Thymus (tissue), 11 donors: ENCODE measurements around the gene PRCP. TPM values are rescaled to one million over a fixed set of nuclear protein-coding genes. Genes with fewer than 3 reads are reported as not detected.

Source experiments
- DNase-seq, 9 donors: peaks; one replicate each; pipeline ENCODE4 v3.0.0-alpha.2; 2013; ENCODE audit warnings: low spot score in 9 of 9, low read depth in 6 of 9, missing footprints in 1 of 9
- H3K27ac ChIP-seq, 2 donors: one replicate each; pipeline ENCODE4 v1.5.1; 2013; ENCODE audit warnings: control low read depth in 1 of 2, low read depth in 1 of 2, low read length in 1 of 2, mild to moderate bottlenecking in 1 of 2, moderate library complexity in 1 of 2
- H3K27me3 ChIP-seq, 2 donors: one replicate each; pipeline ENCODE4 v1.5.1; 2013; ENCODE audit warnings: low read length in 1 of 2; ENCODE audit not compliant: control insufficient read depth in 2 of 2, insufficient read depth in 1 of 2
- H3K36me3 ChIP-seq, 2 donors: one replicate each; pipeline ENCODE4 v1.5.1; 2013; ENCODE audit warnings: low read length in 1 of 2, mild to moderate bottlenecking in 1 of 2, moderate library complexity in 1 of 2; ENCODE audit not compliant: control insufficient read depth in 2 of 2, insufficient read depth in 2 of 2
- H3K4me1 ChIP-seq, 2 donors: one replicate each; pipeline ENCODE4 v1.5.1; 2013; ENCODE audit warnings: low read length in 2 of 2; ENCODE audit not compliant: control insufficient read depth in 2 of 2, insufficient read depth in 2 of 2
- H3K4me3 ChIP-seq, 2 donors: one replicate each; pipeline ENCODE4 v1.5.1; 2013; ENCODE audit warnings: low read length in 2 of 2, control low read depth in 1 of 2, mild to moderate bottlenecking in 1 of 2
- H3K9me3 ChIP-seq, 2 donors: one replicate each; pipeline ENCODE4 v1.5.1; 2013; ENCODE audit warnings: low read length in 1 of 2, mild to moderate bottlenecking in 1 of 2; ENCODE audit not compliant: control insufficient read depth in 2 of 2, insufficient read depth in 1 of 2
- WGBS: extraction: QIAGEN DNeasy Blood & Tissue Kit; methylation state at CpG from one replicate; pipeline ENCODE4 v1.1.7; 2013; 5-methylcytosine and 5-hydroxymethylcytosine counted together
- polyA plus RNA-seq: library from polyadenylated mRNA; stranded (reverse); fragments of 200-250 nt; gene quantifications from one replicate; pipeline ENCODE4 v1.2.3, GENCODE V29; 2013
- total RNA-seq: library from RNA; stranded (reverse); fragments of 120-200 nt; gene quantifications from one replicate; pipeline ENCODE4 v1.2.4, GENCODE V29; 2013
- donor health status: healthy.

The PRCP gene
- total and polyA plus RNA-seq, 2 donors, result 38.4 to 51.7 TPM

DNA sequence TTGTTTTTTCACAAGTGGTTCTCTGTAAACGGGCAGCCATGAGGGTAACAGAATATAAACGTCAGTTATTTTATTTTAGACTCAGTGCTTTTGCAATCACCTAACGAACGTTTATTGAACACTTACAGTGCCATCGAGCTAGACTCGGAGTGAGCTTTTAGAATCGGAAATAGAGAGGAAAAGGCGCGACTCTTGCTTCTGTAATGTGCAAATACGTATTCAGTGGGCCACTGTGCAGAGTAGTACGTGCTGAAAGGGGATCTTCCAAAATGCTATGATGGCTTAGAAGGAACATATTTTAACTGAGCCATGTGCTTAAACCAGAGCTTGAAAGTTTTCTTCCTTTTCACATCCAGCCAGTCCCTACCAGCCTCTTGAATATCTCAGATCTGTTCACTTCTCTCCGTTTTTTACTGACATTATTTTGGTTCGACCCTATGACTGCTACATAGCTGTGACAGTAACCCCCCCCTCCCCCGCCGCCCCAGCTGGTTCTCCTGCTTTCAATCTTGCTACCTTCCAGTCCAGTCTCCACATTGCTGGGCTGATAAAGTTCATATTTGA, 1.8 kb upstream of the PRCP start:
- no peaks in the 10 kb centered on the region for H3K27me3 ChIP-seq
- H3K27ac ChIP-seq, result peak overlapping the region in 1 of 2 donors; percentile 1
- H3K9me3 ChIP-seq, result no peaks in the 10 kb centered on the region
- peak overlapping the region; percentile 59 to 74 for H3K4me3 ChIP-seq
- H3K4me1 ChIP-seq, result peaks cover 15 to 22% of the 10 kb centered on the region in 2 donors
- no peaks in the 10 kb centered on the region for H3K36me3 ChIP-seq
- DNase-seq, result no peak
- 3% methylated on average over 15 of the region's 15 CpGs for WGBS

DNA sequence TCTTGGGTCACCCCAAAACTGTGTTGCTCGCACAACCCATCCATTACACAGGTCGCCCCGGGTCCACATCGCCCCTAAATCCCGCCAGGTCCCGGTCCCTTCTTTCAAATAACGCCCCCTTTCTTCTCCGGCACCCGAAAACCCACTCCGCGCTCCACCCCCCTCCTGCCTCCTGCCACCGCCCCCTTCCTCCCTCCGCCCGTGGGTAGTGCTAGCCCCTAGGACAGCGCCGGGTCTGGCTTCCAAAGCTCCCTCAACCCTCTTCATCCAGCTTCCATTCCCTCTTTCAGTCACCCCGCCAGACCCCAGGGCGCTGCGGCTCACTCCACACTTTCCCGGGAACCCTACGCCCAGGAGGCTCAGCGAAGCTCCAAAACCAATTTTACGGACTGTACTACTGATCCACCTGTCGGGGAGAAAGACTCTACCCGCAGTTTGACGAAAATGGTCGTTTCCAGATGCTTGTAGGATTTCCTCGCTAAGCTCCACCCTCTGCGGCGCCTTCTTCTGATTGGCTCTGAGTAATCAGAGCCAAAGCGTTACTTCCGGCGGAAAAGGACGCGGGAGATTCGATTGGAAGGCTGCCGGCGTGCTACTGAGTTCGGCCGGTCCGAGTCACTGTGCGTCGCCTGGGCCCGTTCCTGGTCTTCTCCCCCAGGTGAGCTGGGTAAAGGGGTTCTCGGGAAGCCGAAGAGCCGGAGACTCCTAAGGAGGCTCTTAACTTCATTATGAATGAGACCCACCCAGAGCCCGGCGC, 1.1 kb upstream of the PRCP start, which contains the start of gene DDIAS:
Gene DDIAS (plus strand): TSS at position 572 of the 757 bp plus-strand sequence. CDS start 13,003 bp downstream, outside the sequence.
- Histone ChIP-seq H3K9me3 (no peaks in the 10 kb centered on the region), H3K4me3 (peak within 1 kb of the TSS; percentile 59 to 74), H3K27ac (peak within 1 kb of the TSS; percentile 95 to 96), H3K36me3 (no peaks in the 10 kb centered on the region), H3K4me1 (peaks cover 15 to 22% of the 10 kb centered on the region in 2 donors), H3K27me3 (no peaks in the 10 kb centered on the region)
- under 1% methylated on average over 49 of the region's 49 CpGs for WGBS
- peak; percentile 93 to 99 (median 97) for DNase-seq

DNA sequence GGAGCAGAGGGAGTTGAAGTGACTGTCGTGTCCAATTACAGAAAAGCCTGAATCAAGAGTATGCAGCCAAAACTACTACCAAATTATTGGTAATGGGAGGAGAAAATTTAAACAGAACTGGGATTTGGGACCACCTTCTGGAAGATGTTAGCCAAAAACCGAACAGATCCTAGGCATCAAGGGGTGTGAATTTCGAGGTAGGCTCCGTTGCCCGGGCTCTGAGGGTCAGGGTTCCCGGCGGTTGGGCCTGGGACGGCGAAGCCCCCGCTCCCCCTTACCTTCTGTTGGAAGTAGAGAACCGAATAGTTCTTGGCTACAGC, 313 bp downstream of the PRCP start:
- Histone ChIP-seq H3K36me3 (no peaks in the 10 kb centered on the region), H3K9me3 (no peaks in the 10 kb centered on the region), H3K27me3 (no peaks in the 10 kb centered on the region), H3K4me3 (peak overlapping the region; percentile 59 to 74), H3K4me1 (peaks cover 15 to 22% of the 10 kb centered on the region in 2 donors), H3K27ac (peak overlapping the region; percentile 70 to 96)
- DNase-seq, result no peak
- WGBS, result 4% methylated on average over 11 of the region's 11 CpGs

DNA sequence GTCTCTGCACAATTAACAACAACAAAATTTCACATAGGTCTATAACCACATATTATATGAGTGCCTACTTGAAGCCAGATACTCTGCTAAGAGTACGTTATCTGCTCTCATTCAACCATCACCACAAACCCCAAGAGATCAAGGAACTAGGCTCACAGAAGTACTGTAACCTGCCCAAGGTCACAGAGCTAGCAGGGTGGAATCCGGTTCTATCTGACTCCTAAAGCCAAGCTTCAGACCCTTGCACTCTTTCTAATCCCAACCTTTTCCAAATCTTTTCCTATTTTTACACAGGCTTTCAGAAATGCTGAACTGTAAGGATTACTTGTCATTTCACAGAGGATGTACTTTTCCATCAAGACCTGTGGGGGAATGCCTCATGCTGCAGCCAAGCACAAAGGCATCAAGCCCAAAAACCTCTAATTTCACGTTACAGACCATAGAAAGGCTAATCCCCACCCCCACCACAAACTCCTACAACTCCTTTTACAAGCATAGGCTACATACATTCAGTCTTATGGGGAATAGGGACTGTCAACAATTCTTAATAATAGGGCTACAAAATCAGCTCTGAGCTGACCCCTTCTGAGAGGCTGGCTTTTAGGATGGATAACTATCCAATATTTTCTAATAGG, 927 bp downstream of the PRCP start:
- H3K36me3 ChIP-seq, result no peaks in the 10 kb centered on the region
- H3K9me3 ChIP-seq, result no peaks in the 10 kb centered on the region
- peak overlapping the region; percentile 59 to 74 for H3K4me3 ChIP-seq
- DNase-seq, result peak in 2 of 9 donors; percentile 15 to 60
- H3K27ac ChIP-seq, result no peak overlapping the region
- no peaks in the 10 kb centered on the region for H3K27me3 ChIP-seq
- WGBS, result 40% methylated on average over 3 of the region's 3 CpGs
- H3K4me1 ChIP-seq, result peaks cover 15 to 22% of the 10 kb centered on the region in 2 donors

DNA sequence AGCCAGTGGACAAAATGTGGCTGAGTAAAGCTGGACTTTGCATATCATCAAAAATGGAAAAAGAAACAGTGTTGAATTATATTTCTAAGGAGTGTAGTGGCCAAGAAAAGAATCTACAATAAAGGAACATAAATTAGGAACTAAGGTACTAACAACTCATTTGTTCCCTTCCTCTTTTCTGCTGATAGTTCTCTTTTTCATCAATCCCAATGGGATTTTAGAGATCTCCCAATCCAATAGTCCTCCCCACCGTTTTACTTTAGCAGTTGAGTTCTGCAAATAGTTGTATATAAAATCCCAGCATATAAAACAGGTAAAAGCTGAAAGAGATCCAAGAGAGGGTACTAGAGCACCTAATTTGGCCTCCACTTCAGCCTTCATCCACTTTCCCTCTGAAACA, 2.0 kb downstream of the PRCP start:
- Histone ChIP-seq H3K36me3 (no peaks in the 10 kb centered on the region), H3K27me3 (no peaks in the 10 kb centered on the region), H3K9me3 (no peaks in the 10 kb centered on the region), H3K27ac (no peak overlapping the region), H3K4me3 (no peak overlapping the region), H3K4me1 (peaks cover 15 to 22% of the 10 kb centered on the region in 2 donors)
- no peak for DNase-seq
- WGBS, result 38% methylated on average over 1 of the region's 1 CpG

DNA sequence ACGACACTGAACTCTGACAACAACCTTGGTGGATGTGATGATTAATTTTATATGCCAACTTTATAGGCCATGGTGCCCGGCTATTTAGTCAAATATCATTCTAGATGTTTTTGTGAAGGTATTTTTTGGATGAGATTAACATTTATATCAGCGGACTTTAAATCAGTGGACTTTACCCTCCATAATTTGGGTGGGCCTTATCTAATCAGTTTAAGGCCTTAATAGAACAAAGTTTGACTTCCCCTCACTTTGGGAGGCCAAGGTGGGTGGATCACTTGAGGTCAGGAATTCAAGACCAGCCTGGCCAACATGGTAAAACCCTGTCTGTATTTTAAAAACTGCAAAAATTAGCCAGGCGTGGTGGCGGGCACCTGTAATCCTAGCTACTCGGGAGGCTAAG, 4.0 kb downstream of the PRCP start:
- Histone ChIP-seq H3K9me3 (no peaks in the 10 kb centered on the region), H3K4me1 (peaks cover 10 to 12% of the 10 kb centered on the region in 2 donors), H3K27me3 (no peaks in the 10 kb centered on the region), H3K36me3 (no peaks in the 10 kb centered on the region), H3K4me3 (no peak overlapping the region), H3K27ac (no peak overlapping the region)
- 98% methylated on average over 6 of the region's 6 CpGs for WGBS
- DNase-seq, result no peak

DNA sequence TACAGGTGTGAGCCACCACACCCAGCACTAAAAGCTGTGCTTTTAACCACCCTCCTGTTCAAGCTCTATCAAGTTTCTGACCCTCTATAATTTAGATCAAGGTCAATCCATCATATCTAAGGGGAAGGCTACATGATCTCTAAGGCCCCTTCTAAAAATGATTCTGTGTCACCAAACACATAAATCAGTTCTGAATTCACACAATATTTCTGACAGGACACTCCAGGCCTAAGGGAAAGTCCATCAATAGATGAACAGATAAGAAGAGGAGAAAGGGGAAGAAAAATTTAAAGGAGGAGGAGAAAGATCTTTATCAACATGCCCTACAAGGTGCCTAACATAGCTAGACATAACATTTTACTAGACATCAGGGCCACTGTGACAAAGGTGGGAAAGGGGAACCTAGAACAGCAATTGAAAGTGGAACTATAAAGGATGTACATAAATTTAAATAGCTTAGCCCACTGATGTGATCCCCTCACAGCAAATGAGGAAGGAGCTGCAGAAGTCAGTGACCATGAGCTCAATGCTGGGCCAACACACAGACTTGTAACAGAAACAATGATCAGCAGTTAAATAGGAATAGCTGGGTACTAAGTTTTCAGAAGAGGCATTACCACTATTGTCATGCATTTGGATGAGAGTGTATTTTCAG, 4.7 kb downstream of the PRCP start:
- no peaks in the 10 kb centered on the region for H3K9me3 ChIP-seq
- DNase-seq, result no peak
- no peak overlapping the region for H3K4me3 ChIP-seq

DNA sequence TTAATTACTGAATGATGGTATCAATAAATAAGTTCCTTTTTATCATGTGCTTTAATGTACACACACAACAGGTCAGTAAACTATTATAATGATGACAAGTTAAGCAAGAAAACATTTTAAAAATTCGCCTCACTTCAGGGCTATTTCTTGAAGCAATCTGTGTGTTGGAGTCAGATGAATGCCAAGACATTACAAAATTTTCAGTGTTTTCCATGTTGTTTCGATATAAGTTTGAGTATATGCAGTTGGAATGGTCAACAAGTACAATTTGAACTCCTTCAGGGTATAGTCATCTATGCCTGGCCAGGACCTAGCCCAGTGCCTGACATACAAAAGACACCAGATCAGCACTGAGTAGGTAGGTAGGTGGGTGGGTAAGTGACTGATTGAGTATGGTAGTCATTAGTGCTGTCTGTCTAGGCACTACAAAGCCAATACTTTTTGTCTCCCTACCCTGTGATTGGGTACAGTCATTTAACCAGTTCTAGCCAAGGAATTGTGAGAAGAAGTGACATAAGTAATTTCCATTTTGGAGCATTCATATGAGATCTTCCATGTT, 7.5 kb downstream of the PRCP start:
- Histone ChIP-seq H3K27me3 (no peaks in the 10 kb centered on the region), H3K27ac (no peak overlapping the region), H3K4me1 (no peaks in the 10 kb centered on the region), H3K36me3 (no peaks in the 10 kb centered on the region), H3K4me3 (no peak overlapping the region), H3K9me3 (peaks cover 0 to 1% of the 10 kb centered on the region in 2 donors)
- DNase-seq, result no peak
- WGBS, result 93% methylated on average over 2 of the region's 2 CpGs

More for the DNA sequence above, 4.7 kb downstream of the PRCP start:
- Histone ChIP-seq H3K4me1 (peaks cover 10 to 12% of the 10 kb centered on the region in 2 donors), H3K27me3 (no peaks in the 10 kb centered on the region), H3K36me3 (no peaks in the 10 kb centered on the region), H3K27ac (no peak overlapping the region)
